Activated T-helper 17 cell treated with anti-CD3 and anti-CD28 coated beads, Interleukin-2, amount 50 U/mL, for 72 hours (primary cell): Measurements from ENCODE around the gene XPO1. TPM values are rescaled to one million over a fixed set of nuclear protein-coding genes. Genes with fewer than 3 reads are reported as not detected.
"Not testable (repeated sequence)": the region's sequence is repeated elsewhere in the genome, so short reads cannot be mapped to it uniquely, and the experiment has no call there.

Experiments
- ATAC-seq: fragments of 150-1000 bp; cut with Tn5 transposase; replicated peaks from 2 replicates; pipeline ENCODE4 v1.10.0; 2021; ENCODE audit warnings: mild to moderate bottlenecking, moderate library complexity
- H3K27ac Mint-ChIP-seq: one replicate; pipeline ENCODE4 v1.8.0; 2022; ENCODE audit warnings: mixed read lengths
- H3K27me3 Mint-ChIP-seq: one replicate; pipeline ENCODE4 v1.8.0; 2022; ENCODE audit warnings: mixed read lengths
- H3K36me3 Mint-ChIP-seq: one replicate; pipeline ENCODE4 v1.8.0; 2022; ENCODE audit warnings: low read depth, mild to moderate bottlenecking, mixed read lengths
- H3K4me1 Mint-ChIP-seq: one replicate; pipeline ENCODE4 v1.8.0; 2022; ENCODE audit warnings: mixed read lengths
- H3K4me3 Mint-ChIP-seq: one replicate; pipeline ENCODE4 v1.8.0; 2022; ENCODE audit warnings: mild to moderate bottlenecking, mixed read lengths
- H3K9me3 Mint-ChIP-seq: one replicate; pipeline ENCODE4 v1.8.0; 2022; ENCODE audit warnings: mixed read lengths
- total RNA-seq, 2 donors: library from RNA; stranded (reverse); gene quantifications; one replicate each; pipeline ENCODE4 v1.2.3, GENCODE V29; 2022

Gene XPO1
- total RNA-seq, 2 donors from 2014 or later = 176 to 221 TPM

GRCh38 chr2:61549546-61549945 is 11.4 kb upstream of the XPO1 start:
- no peak for ATAC-seq
- H3K4me3 Mint-ChIP-seq = no peak overlapping the region
- no peaks in the 10 kb centered on the region for H3K9me3 Mint-ChIP-seq
- no peaks in the 10 kb centered on the region for H3K27me3 Mint-ChIP-seq
- no peaks in the 10 kb centered on the region for H3K36me3 Mint-ChIP-seq
- no peaks in the 10 kb centered on the region for H3K4me1 Mint-ChIP-seq
- H3K27ac Mint-ChIP-seq = no peak overlapping the region

GRCh38 chr2:61543062-61543461 is 4.9 kb upstream of the XPO1 start:
- H3K36me3 Mint-ChIP-seq = peaks cover 5% of the 10 kb centered on the region
- no peaks in the 10 kb centered on the region for H3K9me3 Mint-ChIP-seq
- H3K27me3 Mint-ChIP-seq = no peaks in the 10 kb centered on the region
- H3K4me1 Mint-ChIP-seq = peaks cover 5% of the 10 kb centered on the region
- H3K4me3 Mint-ChIP-seq = no peak overlapping the region
- ATAC-seq = no peak
- no peak overlapping the region for H3K27ac Mint-ChIP-seq

GRCh38 chr2:61540167-61540566 is 2.0 kb upstream of the XPO1 start:
- H3K4me3 Mint-ChIP-seq, ATAC-seq, H3K27me3 Mint-ChIP-seq, H3K9me3 Mint-ChIP-seq: not testable (repeated sequence)
- H3K27ac Mint-ChIP-seq = peak overlapping the region; percentile 98
- H3K36me3 Mint-ChIP-seq = peaks cover 29% of the 10 kb centered on the region
- peaks cover 11% of the 10 kb centered on the region for H3K4me1 Mint-ChIP-seq

GRCh38 chr2:61538920-61539520 is 864 bp upstream of the XPO1 start:
- no peak for ATAC-seq
- H3K27me3 Mint-ChIP-seq = no peaks in the 10 kb centered on the region
- peak overlapping the region; percentile 98 for H3K27ac Mint-ChIP-seq
- no peaks in the 10 kb centered on the region for H3K9me3 Mint-ChIP-seq
- H3K36me3 Mint-ChIP-seq = peaks cover 40% of the 10 kb centered on the region
- H3K4me1 Mint-ChIP-seq = peaks cover 18% of the 10 kb centered on the region
- H3K4me3 Mint-ChIP-seq = peak overlapping the region; percentile 88

- Mint-ChIP-seq H3K4me1 (peaks cover 18% of the 10 kb centered on the region), H3K4me3 (peak overlapping the region; percentile 88), H3K36me3 (peaks cover 50% of the 10 kb centered on the region), H3K27ac (peak overlapping the region; percentile 98), H3K27me3 (no peaks in the 10 kb centered on the region), H3K9me3 (no peaks in the 10 kb centered on the region)
- ATAC-seq = no peak
Observed at GRCh38 chr2:61537950-61538199, 281 bp downstream of the XPO1 start.

- Mint-ChIP-seq H3K27me3 (no peaks in the 10 kb centered on the region), H3K36me3 (peaks cover 55% of the 10 kb centered on the region), H3K27ac (peak overlapping the region; percentile 98), H3K4me3 (peak overlapping the region; percentile 88), H3K9me3 (no peaks in the 10 kb centered on the region), H3K4me1 (peaks cover 18% of the 10 kb centered on the region)
- ATAC-seq = no peak
Observed at GRCh38 chr2:61537277-61537949, 743 bp downstream of the XPO1 start.

- Mint-ChIP-seq H3K9me3 (no peaks in the 10 kb centered on the region), H3K36me3 (peaks cover 60% of the 10 kb centered on the region), H3K4me1 (peaks cover 18% of the 10 kb centered on the region), H3K4me3 (peak overlapping the region; percentile 88), H3K27me3 (no peaks in the 10 kb centered on the region), H3K27ac (peak overlapping the region; percentile 92)
- peak; percentile 60 for ATAC-seq
Observed at GRCh38 chr2:61536572-61537276, 1.4 kb downstream of the XPO1 start.

GRCh38 chr2:61536180-61536571 is 2.0 kb downstream of the XPO1 start:
- H3K27ac Mint-ChIP-seq = peak overlapping the region; percentile 92
- ATAC-seq = no peak
- peak overlapping the region; percentile 88 for H3K4me3 Mint-ChIP-seq
- H3K9me3 Mint-ChIP-seq = no peaks in the 10 kb centered on the region
- H3K4me1 Mint-ChIP-seq = peaks cover 18% of the 10 kb centered on the region
- no peaks in the 10 kb centered on the region for H3K27me3 Mint-ChIP-seq
- peaks cover 65% of the 10 kb centered on the region for H3K36me3 Mint-ChIP-seq

- peaks cover 72% of the 10 kb centered on the region for H3K36me3 Mint-ChIP-seq
- H3K27me3 Mint-ChIP-seq = no peaks in the 10 kb centered on the region
- H3K27ac Mint-ChIP-seq = peak overlapping the region; percentile 92
- no peaks in the 10 kb centered on the region for H3K9me3 Mint-ChIP-seq
- H3K4me1 Mint-ChIP-seq = peaks cover 18% of the 10 kb centered on the region
- no peak for ATAC-seq
- H3K4me3 Mint-ChIP-seq = peak overlapping the region; percentile 88
Observed at GRCh38 chr2:61535449-61535848, 2.7 kb downstream of the XPO1 start.

GRCh38 chr2:61534926-61535325 is 3.2 kb downstream of the XPO1 start:
- ATAC-seq = no peak
- peaks cover 77% of the 10 kb centered on the region for H3K36me3 Mint-ChIP-seq
- peaks cover 18% of the 10 kb centered on the region for H3K4me1 Mint-ChIP-seq
- H3K27me3 Mint-ChIP-seq = no peaks in the 10 kb centered on the region
- H3K9me3 Mint-ChIP-seq = no peaks in the 10 kb centered on the region
- peak overlapping the region; percentile 92 for H3K27ac Mint-ChIP-seq
- peak overlapping the region; percentile 88 for H3K4me3 Mint-ChIP-seq

GRCh38 chr2:61530749-61531148 is 7.4 kb downstream of the XPO1 start:
- Mint-ChIP-seq H3K36me3 (peaks cover 94% of the 10 kb centered on the region), H3K27me3 (no peaks in the 10 kb centered on the region), H3K27ac (peak overlapping the region; percentile 25), H3K4me1 (peaks cover 13% of the 10 kb centered on the region), H3K4me3 (no peak overlapping the region), H3K9me3 (no peaks in the 10 kb centered on the region)
- ATAC-seq = no peak

- Mint-ChIP-seq H3K27ac (peak overlapping the region; percentile 25), H3K36me3 (peaks cover 94% of the 10 kb centered on the region), H3K4me1 (peaks cover 6% of the 10 kb centered on the region), H3K27me3 (no peaks in the 10 kb centered on the region), H3K9me3 (no peaks in the 10 kb centered on the region), H3K4me3 (no peak overlapping the region)
- ATAC-seq = no peak
Observed at GRCh38 chr2:61529944-61530735, 8.0 kb downstream of the XPO1 start.

GRCh38 chr2:61520261-61520660 is 17.9 kb downstream of the XPO1 start:
- no peaks in the 10 kb centered on the region for H3K9me3 Mint-ChIP-seq
- no peaks in the 10 kb centered on the region for H3K4me1 Mint-ChIP-seq
- peaks cover 100% of the 10 kb centered on the region for H3K36me3 Mint-ChIP-seq
- no peaks in the 10 kb centered on the region for H3K27me3 Mint-ChIP-seq
- H3K4me3 Mint-ChIP-seq = no peak overlapping the region
- no peak overlapping the region for H3K27ac Mint-ChIP-seq
- no peak for ATAC-seq

GRCh38 chr2:61512768-61513398 is 25.3 kb downstream of the XPO1 start:
- Mint-ChIP-seq H3K9me3 (no peaks in the 10 kb centered on the region), H3K4me3 (no peak overlapping the region), H3K4me1 (peaks cover 10% of the 10 kb centered on the region), H3K27ac (no peak overlapping the region), H3K27me3 (no peaks in the 10 kb centered on the region), H3K36me3 (peaks cover 100% of the 10 kb centered on the region)
- ATAC-seq = no peak
